Measurements from ENCODE around the gene VARS1.

Gene VARS1

DNA sequence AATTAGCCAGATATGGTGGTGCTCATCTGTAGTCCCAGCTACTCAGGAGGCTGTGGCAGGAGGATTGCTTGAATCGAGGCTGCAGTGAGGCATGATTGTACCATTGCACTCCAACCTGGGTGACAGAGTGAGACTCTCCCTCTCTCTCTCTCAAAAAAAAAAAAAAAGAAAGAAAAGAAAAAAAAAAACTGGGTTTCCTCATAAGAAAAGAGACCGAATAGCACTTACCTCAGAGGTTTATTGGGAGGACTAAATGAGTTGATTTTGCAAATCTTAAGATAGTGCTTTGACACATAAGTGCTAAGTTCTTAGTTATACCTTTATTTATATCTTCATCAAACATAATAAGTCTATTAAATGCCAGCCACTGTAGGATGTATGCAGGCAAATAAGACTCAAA, 24.7 kb downstream of the VARS1 start:
- CTCF ChIA-PET = interaction anchor here (1.0 to 4.0 kb wide), 16 partner anchors 9 to 196 kb away, joined by 3 to 73 read pairs (median 12); partner anchors contain the start of genes CLIC1, DDAH2, LSM2 and MSH5
- TF ChIP-seq, protein P1, sequence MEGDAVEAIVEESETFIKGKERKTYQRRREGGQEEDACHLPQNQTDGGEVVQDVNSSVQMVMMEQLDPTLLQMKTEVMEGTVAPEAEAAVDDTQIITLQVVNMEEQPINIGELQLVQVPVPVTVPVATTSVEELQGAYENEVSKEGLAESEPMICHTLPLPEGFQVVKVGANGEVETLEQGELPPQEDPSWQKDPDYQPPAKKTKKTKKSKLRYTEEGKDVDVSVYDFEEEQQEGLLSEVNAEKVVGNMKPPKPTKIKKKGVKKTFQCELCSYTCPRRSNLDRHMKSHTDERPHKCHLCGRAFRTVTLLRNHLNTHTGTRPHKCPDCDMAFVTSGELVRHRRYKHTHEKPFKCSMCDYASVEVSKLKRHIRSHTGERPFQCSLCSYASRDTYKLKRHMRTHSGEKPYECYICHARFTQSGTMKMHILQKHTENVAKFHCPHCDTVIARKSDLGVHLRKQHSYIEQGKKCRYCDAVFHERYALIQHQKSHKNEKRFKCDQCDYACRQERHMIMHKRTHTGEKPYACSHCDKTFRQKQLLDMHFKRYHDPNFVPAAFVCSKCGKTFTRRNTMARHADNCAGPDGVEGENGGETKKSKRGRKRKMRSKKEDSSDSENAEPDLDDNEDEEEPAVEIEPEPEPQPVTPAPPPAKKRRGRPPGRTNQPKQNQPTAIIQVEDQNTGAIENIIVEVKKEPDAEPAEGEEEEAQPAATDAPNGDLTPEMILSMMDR (IDR thresholded peaks at IDR 0.05; ENCODE audit: control extremely low read depth, extremely low read depth, low read depth, missing control alignments) = no peak
- DNase-seq (ENCODE audit: extremely low spot score) = no peak
- POLR2A ChIA-PET = no interaction called here

DNA sequence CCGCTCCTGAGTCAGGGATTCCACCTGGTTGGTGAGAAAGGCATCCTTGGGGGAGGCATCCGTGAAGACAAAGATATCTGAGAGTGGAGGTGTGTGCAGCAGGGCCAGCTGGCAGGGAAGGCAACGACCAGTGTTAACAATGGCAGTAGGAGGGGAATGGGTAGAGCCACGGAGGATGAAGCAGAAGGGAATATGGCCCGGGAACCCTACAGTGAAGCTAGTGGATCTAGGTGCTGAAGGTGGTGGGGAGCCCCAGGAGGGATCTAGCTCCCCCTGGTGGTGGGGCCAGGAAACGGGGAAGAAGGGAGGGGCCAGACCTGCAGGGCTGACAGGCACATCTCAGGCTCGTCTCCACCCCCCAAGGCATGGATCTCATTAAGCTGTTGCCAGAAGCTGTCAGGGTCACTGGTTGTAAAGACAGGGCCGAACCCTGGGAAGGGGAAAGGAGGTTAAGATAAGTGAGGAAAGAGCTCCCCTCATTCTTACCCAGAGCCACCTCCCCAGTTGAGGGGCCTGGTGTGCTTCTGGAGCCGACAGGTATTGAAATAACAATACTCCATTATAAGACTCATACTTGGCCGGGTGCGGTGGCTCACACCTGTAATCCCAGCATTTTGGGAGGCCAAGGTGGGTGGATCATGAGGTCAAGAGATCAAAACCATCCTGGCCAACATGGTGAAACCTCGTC, 25.7 kb downstream of the VARS1 start:
- DNase-seq (ENCODE audit: extremely low spot score) = peak; percentile 92
- TF ChIP-seq, protein P1 (IDR thresholded peaks at IDR 0.05; ENCODE audit: control extremely low read depth, extremely low read depth, low read depth, missing control alignments) = peak; percentile 69
- ChIA-PET POLR2A (interaction anchor here (0.8 to 1.6 kb wide), 4 partner anchors 11 to 45 kb away, joined by 3 read pairs; partner anchors contain the start of genes HSPA1A, HSPA1L, MSH5 and VARS1), CTCF (interaction anchor here (0.7 to 4.0 kb wide), 41 partner anchors 10 to 228 kb away, joined by 3 to 73 read pairs (median 5); partner anchors contain the start of genes CLIC1, DDAH2, DDX39B and GPANK1)

DNA sequence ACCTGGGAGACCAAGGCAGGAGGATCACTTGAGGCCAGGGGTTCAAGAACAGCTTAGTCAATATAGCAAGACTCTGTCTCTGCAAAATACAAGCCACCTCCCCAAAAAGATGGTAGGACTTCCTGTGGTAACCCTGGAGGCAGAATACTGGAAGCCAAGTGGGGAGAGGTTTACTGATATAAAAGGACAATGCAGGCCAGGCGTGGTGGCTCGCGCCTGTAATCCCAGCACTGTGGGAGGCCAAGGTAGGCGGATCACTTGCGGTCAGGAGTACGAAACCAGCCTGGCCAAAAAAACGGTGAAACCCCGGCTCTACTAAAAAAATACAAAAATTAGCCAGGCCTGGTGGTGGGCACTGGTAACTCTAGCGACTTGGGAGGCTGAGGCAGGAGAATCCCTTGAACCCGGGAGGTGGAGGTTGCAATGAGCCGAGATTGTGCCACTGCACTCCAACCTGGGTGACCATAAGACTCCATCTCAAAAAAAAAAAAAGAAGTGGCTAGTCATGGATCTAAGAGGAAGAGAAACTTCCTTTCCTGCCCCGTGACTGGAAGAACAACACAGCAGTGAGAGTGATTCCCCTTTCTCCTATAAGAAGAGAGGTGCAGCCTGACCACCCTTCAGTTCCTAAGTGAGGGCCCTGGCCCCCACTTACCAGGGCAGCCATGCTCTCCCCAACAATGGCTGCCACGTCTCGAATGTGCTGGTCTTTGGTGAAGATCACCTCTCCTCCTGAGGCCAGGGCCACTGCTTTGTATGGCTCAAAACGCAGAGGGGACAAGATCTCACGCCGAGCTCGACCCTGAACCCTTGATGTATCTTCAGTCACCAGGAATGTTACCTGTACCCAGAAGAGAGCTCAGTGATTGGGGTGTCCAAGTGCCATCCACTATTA, 26.9 kb downstream of the VARS1 start:
- ChIA-PET CTCF (interaction anchor here (1.1 to 4.0 kb wide), 24 partner anchors 9 to 217 kb away, joined by 3 to 73 read pairs (median 8); partner anchors contain the start of genes CLIC1, DDAH2, LSM2 and LY6G6F), POLR2A (interaction anchor here (0.9 to 1.6 kb wide), 2 partner anchors 27 to 29 kb away, joined by 3 read pairs; partner anchors contain the start of genes MSH5 and VARS1)
- TF ChIP-seq, protein P1 (IDR thresholded peaks at IDR 0.05; ENCODE audit: control extremely low read depth, extremely low read depth, low read depth, missing control alignments) = no peak
- DNase-seq (ENCODE audit: extremely low spot score) = no peak

DNA sequence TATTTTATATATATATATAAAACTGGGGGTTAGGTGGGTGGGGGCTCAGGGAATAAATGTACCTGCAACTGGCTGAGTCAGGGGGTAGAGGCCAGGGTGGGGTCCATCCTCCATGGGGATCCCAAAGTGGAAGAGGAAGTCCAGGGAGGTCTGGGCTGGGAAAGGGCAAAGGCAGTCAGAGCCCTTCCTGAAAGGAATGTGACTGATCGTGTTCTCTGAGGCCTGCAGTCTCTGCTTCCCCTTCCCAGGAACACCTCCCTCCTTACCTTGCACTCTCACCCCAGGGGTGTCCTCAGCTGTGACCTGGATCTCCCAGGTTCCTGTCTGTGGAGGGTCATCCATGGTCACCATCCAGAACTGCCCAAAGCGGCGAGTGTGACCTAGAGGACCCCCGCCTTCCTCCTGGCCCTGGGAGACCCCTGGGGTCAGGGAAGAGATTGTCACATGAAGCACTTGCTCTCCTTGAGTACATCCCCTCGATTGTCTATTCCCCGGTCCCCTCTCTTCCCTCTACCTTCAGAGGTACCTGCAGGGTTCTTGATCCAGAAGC, 28.4 kb downstream of the VARS1 start:
- CTCF ChIA-PET = no interaction called here
- no peak for DNase-seq (ENCODE audit: extremely low spot score)
- TF ChIP-seq, protein P1 (IDR thresholded peaks at IDR 0.05; ENCODE audit: control extremely low read depth, extremely low read depth, low read depth, missing control alignments) = no peak
- POLR2A ChIA-PET = no interaction called here

DNA sequence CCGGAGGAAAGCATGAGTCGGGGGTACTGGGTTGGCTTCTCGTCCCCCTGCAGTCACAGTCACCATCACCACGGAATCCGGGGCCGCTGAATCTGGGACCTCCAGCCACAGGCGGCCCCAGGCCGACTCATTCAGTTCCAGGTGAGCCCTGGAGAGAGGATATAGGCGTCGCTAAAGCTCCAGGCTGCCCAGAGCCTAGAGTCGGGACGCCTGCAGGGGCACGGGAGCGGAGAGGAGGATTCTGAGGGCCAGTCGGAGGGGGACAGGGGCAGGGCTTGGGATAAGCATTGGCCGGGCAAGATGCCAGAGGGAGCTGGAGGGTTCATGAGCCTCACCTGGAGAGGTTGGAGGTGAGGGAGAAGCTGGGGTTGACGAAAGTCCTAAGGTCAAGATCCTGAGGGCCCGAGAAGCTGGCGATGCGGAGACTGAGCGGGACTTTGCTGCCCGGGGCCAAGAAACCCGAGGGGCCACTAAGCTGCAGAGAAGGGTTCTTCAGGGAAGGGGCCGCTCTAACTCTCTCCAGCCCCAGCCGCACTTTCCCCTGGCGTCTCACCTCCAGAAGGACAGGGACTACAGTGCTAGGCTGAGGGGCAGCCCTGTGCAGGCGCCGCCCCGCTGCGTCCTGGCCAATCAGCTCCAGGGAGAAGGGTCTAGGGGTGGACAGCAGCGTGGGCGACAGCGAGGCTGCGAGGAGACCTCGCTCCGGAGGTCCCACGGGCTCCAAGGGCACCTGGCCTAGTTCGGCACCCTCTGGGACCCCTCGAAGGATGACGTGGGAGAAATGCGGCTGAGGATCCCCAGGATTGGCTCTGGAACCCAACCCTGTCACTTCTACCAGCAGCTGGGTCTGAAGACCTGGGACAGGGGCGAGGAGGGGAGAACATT, 29.4 kb downstream of the VARS1 start:
- DNase-seq (ENCODE audit: extremely low spot score) = no peak
- ChIA-PET CTCF (no interaction called here), POLR2A (no interaction called here)
- TF ChIP-seq, protein P1 (IDR thresholded peaks at IDR 0.05; ENCODE audit: control extremely low read depth, extremely low read depth, low read depth, missing control alignments) = no peak
